Fibroblast of skin of left biceps (primary cell): Measurements from ENCODE around the gene NMT2.

Experiments
- DNase-seq, 2 experiments: peaks; one replicate each; pipeline ENCODE4 v3.0.0-alpha.2; 2013; ENCODE audit warnings: low read depth in 2 of 2

Gene NMT2

DNA sequence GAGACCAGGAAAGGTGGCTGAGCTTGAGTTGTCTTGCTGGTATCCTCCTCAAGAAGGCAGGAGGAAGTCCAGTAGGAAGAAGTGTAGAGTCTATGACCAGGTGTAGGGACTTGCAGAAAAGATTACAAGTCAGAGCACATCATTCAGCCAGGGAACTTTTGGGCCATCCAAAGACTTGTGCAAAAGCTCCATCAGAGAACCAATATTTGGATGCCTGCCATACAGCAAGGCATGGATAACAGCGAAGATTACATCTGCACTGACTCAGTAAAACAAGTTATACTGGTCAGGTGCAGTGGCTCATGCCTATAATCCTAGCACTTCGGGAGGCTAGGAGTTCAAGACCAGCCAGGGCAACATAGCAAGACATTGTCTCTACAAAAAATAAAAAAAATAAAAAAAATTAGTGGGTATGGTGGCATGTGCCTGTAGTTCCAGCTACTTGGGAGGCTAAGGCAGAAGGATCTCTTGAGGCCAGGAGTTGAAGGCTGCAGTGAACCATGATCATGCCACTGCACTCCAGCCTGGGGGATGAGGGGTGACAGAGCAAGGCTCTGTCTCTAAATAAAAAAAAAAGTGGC lies 13.2 kb upstream of the NMT2 start:
- no peak for DNase-seq

GRCh38 chr10:15180736-15181135 lies 12.2 kb upstream of the NMT2 start:
- no peak for DNase-seq

- DNase-seq = no peak
Measured at GRCh38 chr10:15176269-15176668, 7.8 kb upstream of the NMT2 start.

DNA sequence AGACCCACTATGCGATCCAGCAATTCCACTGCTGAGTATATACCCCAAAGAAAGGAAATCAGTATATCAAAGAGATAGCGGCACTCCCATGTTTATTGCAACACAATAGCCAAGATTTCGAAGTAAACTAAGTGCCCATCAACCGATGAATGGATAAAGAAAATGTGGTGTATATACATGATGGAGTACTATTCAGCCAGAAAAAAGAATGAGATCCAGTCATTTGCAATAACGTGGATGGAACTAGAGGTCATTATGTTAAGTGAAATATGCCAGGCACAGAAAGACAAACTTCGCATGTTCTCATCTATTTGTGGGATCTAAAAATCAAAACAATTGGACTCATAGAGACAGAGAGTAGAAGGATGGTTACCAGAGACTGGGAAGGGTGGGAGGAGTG lies 7.1 kb upstream of the NMT2 start:
- no peak for DNase-seq

DNA sequence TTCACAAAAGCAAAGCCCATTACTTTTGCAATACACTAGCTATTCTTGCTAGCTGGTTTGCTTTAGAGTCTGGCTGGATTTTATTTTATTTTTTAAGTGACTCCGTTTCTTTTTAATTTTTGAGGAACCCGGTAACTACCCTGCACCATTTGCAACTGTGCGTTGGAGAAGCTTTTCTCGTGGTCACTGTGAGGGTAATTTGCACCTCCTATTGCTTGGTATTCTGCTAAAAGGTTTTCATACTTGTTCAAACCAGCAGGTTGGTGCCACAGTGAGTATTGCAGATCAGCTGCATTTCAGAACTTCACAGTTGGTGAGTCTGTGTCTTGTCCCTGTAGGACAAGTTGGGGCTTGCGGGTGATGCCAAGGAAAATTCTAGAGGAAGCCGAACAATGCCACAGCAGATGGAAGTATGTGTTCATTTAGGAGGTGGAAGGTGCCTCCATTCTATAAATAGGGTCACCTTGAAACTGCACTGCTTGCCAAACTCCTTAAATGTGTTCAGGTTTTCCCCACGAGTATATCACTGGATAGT lies 3.9 kb upstream of the NMT2 start:
- no peak for DNase-seq

- no peak for DNase-seq
Measured at GRCh38 chr10:15169555-15170401, 1.3 kb upstream of the NMT2 start.

DNA sequence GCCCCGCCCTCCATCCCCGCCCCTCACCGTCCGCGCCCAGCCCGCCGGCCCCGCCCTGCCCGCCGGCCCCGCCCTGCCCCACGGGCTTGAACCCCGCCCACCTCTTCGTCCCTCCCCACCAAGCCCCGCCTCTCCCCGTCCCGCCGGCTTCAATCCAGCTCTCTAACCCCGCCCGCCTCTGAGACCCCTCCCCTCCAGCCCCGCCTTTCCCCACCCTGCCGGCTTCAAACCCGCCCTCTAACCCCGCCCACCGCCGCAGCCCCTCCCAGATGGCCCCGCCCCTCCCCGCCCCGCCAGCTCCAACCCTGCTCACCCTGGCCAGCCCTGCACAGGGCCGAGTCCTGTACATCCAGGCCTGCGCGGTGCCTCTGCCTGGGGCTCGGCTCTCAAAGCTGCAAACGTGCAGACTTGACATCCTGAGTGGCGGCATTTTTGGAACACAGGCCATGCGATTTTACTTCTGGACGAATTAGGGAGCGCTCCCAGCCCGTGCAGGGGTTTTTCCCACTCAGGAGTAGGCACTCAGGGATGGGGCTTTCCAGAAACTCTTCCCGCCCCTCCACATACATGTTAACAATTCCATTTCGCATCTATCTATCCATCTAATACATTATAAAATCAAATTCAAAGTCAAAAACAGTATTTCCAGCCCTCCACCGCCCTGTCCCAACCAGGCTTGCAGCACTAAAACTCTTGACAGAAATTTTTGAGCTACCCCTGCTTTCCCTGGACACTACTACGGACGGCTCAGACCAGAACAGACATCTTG lies 477 bp upstream of the NMT2 start:
- DNase-seq = peak; percentile 88 to 89

GRCh38 chr10:15167411-15168290 lies 842 bp downstream of the NMT2 start:
- no peak for DNase-seq

DNA sequence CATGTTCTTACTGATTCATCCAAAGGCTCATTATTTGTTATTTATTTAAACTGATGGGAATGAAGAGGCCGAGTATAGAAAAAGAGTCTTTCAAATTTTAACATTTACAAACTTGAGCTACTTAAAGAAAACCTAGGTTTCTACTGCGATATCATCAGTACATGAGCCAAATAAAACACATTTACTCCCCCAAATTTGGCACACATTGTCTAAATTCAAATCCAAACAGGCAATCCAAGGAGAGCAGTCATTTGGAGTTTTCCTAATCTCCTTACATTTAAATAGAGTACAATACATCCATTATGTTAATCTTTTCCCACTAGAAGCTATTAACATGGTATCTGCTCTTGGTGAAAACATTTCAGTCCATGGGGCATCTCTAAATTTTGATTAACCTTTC lies 2.2 kb downstream of the NMT2 start:
- DNase-seq = no peak

DNA sequence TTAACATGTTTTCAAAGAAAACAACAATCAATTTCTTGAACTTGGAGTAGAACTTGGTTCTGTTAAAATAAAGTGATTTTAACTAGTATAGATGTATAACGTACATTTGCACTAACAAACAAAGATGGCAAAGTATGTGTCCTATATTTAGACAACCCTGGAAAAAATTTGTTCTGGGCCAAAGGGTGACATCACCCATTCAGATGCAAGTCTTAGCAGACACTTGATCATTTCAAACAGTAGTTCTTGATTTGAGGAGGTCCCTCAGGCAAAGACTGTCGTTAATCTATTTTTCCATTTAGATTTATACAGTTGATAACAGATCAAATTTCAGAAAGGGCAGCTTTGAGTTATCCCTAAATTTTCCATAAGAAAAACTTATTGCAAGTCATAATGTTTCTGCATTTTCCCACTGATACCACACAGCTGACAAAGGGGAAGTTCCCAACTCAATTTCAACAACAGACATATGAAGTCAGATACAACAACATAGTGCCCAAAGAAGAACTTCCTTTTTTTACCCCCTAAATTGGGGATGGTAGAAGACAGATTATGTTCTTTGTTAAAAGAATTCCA lies 5.2 kb downstream of the NMT2 start:
- no peak for DNase-seq

DNA sequence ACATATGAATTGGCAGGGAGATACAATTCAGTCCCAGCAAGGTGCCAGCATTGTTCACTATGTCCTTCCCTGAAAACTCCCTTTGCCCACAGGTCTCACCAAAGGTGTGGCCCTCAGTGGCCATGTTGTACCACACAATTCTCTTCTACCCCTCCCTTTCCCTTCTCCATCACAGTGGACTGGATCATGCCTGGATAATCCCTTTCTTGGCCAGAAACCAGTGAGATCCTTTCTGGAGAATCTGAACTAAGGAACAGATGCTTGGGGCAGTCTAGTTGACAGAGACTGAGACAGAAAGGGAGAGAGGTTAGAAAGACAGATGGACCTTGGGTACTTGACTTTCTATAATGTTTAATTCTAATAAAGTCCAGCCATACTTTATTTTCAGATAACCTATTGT lies 9.5 kb downstream of the NMT2 start:
- no peak for DNase-seq

DNA sequence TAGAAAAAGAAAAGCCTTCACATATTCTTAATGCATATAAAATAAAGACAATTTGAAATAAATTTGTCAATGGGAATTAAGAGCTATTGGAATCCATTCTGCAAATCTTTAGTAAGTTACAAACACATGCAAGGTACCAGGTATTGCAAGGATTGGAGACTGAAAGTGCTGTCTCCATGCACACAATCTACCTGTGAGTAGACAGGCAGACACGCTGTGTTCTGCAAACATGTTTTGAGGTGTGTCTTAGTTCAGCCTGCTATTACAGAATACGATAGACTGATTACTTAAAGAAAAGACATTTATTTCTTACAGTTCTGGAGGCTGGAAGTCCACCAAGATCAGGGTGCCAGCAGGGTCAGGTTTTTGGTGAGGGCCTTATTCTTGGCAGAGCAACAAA lies 10.0 kb downstream of the NMT2 start:
- DNase-seq = no peak

DNA sequence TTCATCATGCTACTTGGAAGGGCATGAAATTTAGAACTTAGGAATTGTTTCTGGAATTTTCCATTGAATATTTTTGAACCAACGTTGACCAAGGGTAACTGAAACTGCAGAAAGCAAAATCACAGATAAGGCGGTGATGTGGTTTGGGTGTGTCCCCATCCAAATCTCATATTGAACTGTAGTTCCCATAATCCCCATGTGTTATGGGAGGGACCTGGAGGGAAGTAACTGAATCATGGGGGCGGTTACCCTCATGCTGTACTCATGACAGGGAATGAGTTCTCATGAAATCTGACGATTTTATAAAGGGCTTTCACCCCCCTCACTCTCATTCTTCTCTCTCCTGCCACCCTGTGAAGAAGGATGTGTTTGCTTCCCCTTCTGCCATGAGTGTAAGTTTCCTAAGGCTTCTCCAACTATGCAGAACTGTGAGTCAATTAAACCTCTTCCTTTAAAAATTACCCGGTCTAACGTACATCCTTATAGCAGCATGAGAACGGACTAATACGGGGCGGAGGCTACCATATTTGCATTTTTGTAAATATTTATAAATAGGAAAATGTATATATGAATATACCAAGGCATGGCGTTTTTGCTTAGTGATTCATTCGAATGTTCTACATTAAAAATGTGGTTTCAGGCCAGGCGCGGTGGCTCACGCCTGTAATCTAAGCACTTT lies 12.4 kb downstream of the NMT2 start:
- DNase-seq = no peak

- no peak for DNase-seq
Measured at GRCh38 chr10:15152556-15152955, 15.9 kb downstream of the NMT2 start.

- DNase-seq = no peak
Measured at GRCh38 chr10:15150563-15150962, 17.9 kb downstream of the NMT2 start.

- no peak for DNase-seq
Measured at GRCh38 chr10:15149042-15149771, 19.3 kb downstream of the NMT2 start.

GRCh38 chr10:15147594-15148392 lies 20.7 kb downstream of the NMT2 start:
- DNase-seq = no peak

DNA sequence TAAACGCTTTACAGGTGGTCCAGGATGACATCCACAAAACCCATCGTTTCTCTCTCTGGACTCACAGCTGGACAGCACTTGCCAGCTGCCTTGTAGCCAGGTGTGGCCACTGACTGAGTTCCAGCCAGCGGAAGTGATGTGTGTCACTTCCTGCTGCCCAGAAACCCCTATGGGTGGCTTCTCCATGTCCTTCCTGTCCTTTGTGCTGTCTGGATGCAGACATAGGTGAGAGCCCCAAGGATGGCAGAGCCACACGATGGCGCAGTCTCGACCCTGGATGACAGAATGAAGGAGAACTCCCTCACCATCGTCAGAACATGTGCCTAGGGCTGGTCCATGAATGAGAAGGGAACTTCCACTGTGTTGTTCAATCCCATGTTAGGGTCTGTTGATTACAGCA lies 22.1 kb downstream of the NMT2 start:
- no peak for DNase-seq

DNA sequence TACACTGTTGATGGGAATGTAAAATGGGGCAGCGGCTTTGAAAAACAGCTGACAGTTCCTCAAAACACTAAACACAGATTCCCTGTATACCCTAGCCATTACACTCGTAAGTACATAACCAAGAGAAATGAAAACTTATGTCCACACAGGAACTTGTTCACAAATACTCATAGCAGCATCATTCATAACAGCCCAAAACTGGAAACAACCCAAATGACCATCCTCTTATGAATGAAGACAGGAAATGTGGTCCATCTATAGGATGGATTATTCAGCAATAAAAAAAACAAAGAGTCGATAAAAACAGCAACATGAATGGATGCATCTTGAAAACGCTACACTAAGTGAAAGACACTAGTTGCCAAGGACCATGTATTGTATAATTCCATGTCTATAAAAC lies 23.7 kb downstream of the NMT2 start:
- DNase-seq = peak in 1 of 2 experiments; percentile 30
